OCI-LY3 (cell line): ENCODE results near the gene BRI3BP.

Experiments used
- CTCF ChIP-seq: fragments of 200-600, 300-600 bp; sonication (generic); IDR thresholded peaks from 2 replicates; pipeline ENCODE4 v1.5.1; 2014; ENCODE audit warnings: antibody characterized with exemption, low read length, low read depth
- EZH2phosphoT487 ChIP-seq: fragments of 200-600 bp; shearing (Covaris generic); IDR thresholded peaks from 2 replicates; pipeline ENCODE4 v1.6.1; 2018; ENCODE audit warnings: antibody characterized with exemption, mixed run types, low read depth

GRCh38 chr12:125015680-125016310, 22.4 kb downstream of the BRI3BP start:
- no peak for TF ChIP-seq CTCF
- TF ChIP-seq EZH2phosphoT487, result no peak
